CD4-positive, alpha-beta T cell treated with Interferon alpha-2 for 1 hour (primary cell): ENCODE results near the gene APH1B.

Source experiments
- DNase-seq, 2 donors: peaks; one replicate each; pipeline ENCODE4 v3.0.0-alpha.2; 2020 to 2022

Gene APH1B

DNA sequence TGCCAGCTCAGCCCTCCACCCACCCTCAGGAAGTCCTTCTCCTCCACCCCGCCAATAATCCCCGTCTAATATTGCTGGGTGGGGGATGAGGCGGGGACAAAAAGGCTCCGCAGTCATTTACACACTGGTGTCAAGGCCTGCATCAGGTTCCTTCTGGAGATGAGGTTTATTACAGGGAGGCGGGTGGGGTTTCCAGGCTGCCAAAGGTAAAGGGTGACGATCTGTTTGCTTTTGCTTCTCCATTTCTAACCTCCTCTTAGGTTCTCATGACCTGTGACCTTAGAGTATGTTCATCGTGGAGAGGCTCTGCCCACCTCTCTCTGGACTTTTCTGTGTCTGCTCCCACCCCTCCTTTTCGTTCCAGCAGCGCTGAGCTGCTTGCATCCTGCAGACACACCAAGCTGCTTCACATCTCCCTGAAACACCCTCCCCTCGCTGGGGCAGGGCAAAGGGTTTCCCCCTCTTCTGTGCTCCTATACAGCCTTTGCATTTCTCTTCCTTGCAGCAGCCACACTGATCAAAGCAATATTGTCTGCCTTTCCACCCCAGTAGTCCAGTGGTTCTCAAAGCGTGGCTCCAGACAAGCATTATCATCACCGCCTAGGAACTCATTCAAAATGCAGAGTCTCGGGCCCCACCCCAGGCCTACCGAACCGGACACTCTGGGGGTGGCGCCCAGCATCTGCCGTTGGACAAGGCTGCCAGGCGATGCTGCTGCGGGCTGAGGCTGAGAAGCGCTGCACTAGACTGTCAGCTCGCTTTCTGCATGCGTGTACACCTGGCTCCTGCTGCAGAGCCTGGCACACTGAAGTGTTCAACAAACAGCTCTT, 77.6 kb downstream of the APH1B start:
- DNase-seq: no peak

- no peak for DNase-seq
Measured at GRCh38 chr15:63357061-63357460, 79.7 kb downstream of the APH1B start.

DNA sequence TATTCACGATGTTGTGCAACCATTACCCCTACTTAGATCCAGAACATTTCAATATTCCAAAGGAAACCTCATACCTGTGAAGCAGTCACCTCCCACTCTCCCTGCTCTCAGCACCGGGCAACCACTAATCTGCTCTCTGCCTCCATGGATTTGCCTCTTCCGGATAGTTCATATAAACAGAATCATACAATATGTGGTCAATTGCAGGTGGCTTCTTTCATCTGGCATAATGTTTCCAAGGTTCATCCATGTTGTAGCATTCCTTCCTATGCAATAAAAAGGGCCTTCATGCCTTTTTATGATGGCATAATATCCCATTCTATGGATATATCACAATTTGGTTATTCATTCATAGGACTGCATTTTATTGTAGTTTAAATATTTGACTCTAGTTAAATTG, 80.3 kb downstream of the APH1B start:
- DNase-seq: no peak

GRCh38 chr15:63358241-63359029, 81.0 kb downstream of the APH1B start:
- DNase-seq: no peak
